Embryonic facial prominence (tissue), 1 donor: ENCODE results near the gene PARD3B.

Source experiments
- DNase-seq: peaks from one replicate; pipeline ENCODE4 v3.0.0-alpha.2; 2016; ENCODE audit errors: extremely low spot score

PARD3B gene

DNA sequence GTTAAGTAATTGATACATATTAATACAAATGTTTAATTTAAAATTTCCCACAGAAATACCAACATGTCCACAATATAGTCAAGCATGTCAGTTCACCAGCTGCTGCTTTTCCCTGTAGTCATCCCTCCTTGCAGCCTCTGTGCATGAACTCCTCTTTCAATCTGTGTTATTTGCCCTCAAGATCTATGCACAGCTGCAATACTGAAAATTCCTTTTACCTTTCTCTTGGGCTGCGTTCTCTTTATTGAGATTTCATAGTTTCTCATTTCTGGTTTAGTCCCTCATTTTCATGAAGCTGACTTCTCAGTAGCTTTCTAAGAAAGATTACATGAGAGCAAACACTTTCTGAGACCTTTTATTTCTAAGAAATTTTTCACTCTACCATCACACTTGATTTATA, 464.9 kb downstream of the PARD3B start:
- DNase-seq, result no peak

GRCh38 chr2:205011031-205011430, 465.8 kb downstream of the PARD3B start:
- DNase-seq, result no peak

- DNase-seq, result no peak
Measured at GRCh38 chr2:205012961-205013360, 467.7 kb downstream of the PARD3B start.

DNA sequence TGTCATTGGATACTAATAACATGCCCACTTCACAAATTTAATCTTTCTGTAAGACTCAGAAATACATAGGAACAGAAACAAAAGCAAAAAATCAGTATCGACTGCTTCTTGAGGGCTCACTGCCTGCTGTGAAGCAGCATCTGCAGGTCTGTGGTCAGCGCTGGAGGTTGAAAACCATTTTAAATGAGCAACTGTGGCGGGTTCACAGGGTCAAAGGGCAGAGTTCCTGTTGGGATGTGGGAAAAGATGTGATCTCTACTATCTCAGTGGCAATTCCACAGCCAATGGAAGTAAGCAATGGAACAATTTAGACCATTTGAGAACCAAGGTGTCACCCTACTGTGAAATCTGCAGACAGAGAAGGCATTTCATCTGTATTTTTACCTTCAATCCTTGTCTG, 468.3 kb downstream of the PARD3B start:
- DNase-seq, result no peak

- DNase-seq, result no peak
Measured at GRCh38 chr2:205014201-205014600, 468.9 kb downstream of the PARD3B start.

DNA sequence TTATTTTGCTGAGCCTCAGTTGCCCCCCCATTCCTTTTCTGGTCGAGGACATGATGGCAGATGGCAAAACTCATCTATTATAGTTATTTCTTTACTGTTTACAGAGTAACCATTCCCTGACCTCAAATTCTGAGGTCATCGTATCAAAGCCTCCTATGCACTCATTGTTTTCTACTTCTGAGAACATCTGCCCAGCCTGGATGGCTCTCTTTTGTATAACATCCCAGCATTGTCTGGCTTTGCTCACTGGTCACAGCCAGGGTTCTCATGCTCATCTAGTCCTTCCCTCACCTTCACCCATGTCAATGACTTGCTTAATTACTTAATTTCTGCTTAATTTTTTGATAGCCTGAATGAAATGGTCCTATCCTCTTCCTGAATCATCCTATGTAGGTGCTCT, 472.1 kb downstream of the PARD3B start:
- no peak for DNase-seq

DNA sequence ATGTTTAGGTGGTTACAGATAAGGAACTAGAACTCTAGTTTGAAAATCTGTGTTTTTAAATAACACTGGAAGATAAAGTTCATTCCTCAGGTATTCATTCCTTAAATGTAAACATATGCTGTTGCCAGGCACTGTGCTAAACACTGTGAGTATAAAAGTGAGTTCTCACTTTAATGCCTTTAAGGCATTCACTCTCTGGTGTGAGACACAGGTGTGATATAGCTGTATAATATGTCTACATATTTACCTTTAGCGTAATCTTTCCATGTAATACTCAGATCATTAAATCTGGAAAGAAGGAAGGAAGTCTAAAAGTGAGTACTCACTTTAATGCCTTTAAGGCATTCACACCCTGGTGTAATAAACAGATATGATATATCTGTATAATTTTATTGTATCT, 472.6 kb downstream of the PARD3B start:
- no peak for DNase-seq

DNA sequence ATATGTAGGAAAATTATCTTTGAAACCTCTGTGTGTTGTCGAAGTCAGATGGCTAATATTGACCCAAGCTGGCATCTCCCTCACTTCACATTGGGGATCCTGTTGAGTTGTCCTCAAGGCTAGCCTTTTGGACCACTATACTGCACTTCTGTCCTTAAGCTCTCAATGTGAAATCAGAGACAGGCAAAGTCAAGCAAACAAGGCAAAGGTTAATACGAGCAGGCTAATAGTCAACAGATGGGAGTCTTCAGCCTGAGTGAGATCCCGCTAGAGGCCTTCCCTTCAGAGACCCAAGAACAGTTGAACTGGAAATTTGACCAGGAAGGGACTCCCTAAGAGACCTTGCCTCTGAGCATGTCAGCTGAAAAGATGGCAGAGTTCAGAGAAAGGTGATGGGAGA, 475.4 kb downstream of the PARD3B start:
- no peak for DNase-seq

DNA sequence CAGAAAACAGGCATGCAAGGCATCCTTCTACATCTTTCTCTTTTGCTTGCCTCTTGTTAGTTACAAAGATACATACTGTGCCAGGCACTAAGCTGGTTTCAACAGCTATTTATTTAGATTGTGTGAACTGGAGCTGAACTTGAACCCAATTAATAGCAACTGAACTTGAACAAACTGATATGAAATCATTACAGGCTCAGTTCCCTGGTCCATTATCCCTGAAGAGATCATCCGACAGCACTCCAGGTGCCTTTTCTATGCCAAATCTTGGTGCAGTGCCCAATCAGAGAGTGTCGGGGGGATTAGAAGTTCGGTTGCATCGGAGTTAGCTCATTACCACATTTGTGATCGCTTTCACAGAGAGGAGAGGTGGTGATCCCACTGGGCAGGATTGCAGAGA, 477.6 kb downstream of the PARD3B start:
- DNase-seq, result no peak

- no peak for DNase-seq
Measured at GRCh38 chr2:205024822-205025518, 479.7 kb downstream of the PARD3B start.

DNA sequence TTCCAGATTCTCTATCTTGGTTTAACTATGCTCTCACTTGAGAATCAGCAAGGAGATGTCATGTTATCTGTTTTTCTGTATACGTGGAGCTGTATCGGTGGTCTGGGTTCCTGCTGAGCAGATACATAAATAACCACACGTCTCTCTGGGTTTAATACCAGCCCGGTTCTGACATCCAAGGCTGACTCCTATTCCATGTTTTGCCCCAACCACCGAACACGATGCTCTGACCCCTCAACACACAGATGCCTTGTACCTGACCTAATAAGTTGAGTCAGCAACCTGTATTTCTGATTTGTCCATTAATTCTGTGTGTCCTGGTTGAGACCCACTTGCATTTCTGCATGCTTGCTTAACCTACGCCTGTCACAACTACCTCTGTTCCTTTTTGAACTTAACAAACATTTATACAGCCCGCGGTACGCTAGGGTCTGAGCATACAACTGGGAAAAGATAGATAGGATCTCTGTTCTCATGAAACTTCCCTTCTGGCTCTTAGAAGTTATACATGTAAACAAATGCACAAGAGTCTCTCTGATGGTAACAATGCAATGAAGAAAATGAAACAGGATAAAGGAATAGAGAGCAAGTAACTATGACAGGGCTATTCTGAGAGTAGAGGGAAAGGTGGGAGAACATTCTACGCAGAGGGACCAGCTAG, 480.4 kb downstream of the PARD3B start:
- DNase-seq, result no peak

DNA sequence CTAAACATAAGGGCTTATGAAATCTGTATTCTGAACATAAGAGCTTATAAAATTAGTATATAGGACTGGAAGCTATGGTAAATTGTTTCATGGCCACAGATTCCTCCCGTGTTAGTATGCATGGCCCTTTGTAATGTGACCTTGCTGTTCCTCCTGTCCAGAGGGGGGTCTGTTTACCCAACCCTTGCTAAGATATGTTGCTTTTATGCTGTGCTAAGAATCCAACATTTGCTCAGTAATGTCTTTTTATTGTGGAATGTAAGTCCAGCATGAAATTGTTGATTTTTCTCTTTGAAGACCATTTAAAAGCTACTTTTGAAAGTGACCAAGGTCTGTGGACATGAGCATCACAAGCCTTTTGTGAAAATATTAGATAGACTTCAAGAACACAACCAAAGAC, 485.4 kb downstream of the PARD3B start:
- no peak for DNase-seq

GRCh38 chr2:205032093-205032551, 486.8 kb downstream of the PARD3B start:
- no peak for DNase-seq

DNA sequence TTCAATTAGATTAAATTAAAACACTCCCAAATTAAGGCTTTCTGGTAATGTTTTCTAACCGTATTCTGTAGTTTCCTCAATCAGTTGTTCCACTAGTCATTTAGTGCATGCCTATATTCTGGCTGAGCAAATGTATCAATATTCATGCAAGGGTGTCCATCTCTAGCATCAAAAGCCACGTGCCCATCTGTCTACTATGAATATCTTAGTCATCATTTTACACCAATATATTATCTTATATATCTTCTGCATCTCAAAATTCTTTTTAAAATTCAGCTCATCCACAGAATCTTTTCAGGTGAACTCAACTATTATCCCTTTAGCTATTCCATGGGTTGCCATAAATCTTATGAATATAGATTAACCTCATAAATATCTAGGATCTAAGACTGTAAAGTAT, 488.2 kb downstream of the PARD3B start:
- no peak for DNase-seq

DNA sequence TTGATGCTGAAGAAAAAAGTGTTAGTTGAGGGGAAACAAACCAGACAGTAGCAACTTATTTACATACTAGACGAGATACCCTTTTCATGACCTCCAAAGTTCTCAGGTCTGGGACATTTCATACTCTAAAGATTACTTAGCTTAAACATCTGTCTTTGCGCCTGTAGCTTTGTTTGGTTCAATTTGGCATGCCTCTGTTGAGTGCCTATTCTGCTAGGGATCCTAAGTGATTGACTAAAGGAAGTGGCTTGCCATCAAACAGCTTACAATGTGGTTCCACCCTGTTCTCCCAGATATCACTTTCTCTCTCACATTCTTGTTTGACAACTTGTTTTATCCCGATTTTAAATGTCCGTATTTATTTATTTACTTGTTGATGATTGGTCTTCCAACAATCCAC, 488.8 kb downstream of the PARD3B start:
- no peak for DNase-seq

DNA sequence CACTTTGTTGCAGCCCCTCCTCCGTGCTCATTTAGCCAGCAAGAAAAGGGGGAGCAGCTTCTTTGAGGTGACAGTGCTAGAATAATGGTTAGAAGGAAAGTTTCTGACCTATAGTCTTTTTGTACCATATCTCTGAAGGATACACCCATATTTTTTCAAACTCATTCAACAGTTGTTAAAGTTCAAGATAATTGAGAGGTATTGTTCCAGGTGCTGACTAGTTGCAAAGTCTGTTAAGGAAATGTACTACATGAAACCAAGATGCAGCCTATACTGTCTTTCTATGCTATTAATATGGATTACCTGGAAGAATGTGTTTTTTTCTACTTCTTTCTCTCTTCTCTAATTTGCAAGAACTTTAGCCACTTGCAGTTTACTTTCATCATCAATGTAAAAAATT, 495.0 kb downstream of the PARD3B start:
- no peak for DNase-seq

- no peak for DNase-seq
Measured at GRCh38 chr2:205041472-205042130, 496.3 kb downstream of the PARD3B start.

- no peak for DNase-seq
Measured at GRCh38 chr2:205043285-205043684, 498.0 kb downstream of the PARD3B start.

DNA sequence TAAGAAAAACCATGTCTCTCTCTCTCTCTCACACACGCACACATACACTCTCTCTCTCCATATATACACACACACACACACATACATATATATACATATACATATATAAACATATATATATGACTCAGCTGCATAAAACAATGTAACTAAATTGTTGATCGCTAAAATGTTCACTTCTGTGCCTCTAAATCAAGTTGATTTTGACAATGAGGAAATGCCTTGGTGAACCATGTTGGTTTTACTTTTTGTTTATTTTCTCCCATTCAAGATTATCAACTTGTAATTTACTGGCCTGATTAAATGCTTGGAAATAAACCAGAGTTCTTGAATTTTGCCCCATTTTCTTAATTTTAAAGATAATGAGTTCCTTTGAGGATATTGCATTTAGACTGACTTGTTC, 500.4 kb downstream of the PARD3B start:
- no peak for DNase-seq

GRCh38 chr2:205047273-205047839, 502.1 kb downstream of the PARD3B start:
- DNase-seq, result no peak

- no peak for DNase-seq
Measured at GRCh38 chr2:205051417-205051816, 506.1 kb downstream of the PARD3B start.

DNA sequence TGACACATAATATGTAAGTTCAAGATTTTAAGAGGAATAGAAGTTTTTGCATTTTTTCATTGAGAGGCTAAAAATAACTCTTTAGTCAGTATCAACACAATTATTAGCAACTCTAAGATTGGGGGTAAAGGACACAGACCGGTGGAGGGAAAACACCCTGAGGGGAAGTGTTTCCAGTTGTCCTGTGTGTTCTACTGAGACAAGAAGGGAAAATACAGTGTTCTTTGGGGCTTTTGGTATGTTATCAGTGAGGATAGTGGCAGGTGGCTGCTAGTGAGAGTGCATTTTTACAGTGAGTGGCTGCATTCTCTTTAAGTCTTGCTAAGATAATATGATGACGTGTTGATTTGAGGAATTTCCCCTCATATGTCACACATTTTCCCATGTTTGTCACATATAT, 507.5 kb downstream of the PARD3B start:
- DNase-seq, result no peak
